ENCODE measurements around the gene GMNN.

- no peak for TF ChIP-seq CTCF (IDR thresholded peaks at IDR 0.05)
- TF ChIP-seq, protein P1, sequence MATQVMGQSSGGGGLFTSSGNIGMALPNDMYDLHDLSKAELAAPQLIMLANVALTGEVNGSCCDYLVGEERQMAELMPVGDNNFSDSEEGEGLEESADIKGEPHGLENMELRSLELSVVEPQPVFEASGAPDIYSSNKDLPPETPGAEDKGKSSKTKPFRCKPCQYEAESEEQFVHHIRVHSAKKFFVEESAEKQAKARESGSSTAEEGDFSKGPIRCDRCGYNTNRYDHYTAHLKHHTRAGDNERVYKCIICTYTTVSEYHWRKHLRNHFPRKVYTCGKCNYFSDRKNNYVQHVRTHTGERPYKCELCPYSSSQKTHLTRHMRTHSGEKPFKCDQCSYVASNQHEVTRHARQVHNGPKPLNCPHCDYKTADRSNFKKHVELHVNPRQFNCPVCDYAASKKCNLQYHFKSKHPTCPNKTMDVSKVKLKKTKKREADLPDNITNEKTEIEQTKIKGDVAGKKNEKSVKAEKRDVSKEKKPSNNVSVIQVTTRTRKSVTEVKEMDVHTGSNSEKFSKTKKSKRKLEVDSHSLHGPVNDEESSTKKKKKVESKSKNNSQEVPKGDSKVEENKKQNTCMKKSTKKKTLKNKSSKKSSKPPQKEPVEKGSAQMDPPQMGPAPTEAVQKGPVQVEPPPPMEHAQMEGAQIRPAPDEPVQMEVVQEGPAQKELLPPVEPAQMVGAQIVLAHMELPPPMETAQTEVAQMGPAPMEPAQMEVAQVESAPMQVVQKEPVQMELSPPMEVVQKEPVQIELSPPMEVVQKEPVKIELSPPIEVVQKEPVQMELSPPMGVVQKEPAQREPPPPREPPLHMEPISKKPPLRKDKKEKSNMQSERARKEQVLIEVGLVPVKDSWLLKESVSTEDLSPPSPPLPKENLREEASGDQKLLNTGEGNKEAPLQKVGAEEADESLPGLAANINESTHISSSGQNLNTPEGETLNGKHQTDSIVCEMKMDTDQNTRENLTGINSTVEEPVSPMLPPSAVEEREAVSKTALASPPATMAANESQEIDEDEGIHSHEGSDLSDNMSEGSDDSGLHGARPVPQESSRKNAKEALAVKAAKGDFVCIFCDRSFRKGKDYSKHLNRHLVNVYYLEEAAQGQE (IDR thresholded peaks at IDR 0.05; ENCODE audit: insufficient read depth in 1 of 2, low read depth in 2 of 2, low read length in 1 of 2) = no peak
These were observed 17.1 kb upstream of the GMNN start for GRCh38 chr6:24757611-24758010.

Data from Panc1 (cell line).